Activated CD8-positive, alpha-beta memory T cell treated with anti-CD3 and anti-CD28 coated beads, Interleukin-2, amount 50 U/mL, for 48 hours (primary cell): ENCODE data around the gene SEC14L6.

Experiments used
- DNase-seq: peaks from one replicate; pipeline ENCODE4 v3.0.0-alpha.2; 2020

Gene SEC14L6

DNA sequence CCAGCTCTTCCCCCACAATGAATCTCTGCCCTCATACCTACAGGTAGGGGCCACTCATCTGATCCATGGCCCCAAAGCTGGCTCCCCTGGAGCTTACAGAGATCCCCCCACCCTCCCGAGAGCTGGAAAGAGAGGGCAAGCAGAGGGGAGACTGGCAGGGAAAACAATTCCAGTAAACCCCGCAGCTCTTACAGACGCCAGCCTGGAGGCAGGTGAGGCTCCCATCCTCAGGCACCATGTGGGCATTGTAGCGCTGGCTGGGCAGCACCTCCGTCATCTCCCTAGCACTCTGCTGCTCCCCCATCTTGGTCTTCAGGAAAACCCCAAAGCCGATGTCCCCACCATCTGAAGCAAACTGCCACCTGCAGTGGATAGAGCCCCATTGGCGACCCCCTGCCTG lies 55.2 kb downstream of the SEC14L6 start:
- no peak for DNase-seq

DNA sequence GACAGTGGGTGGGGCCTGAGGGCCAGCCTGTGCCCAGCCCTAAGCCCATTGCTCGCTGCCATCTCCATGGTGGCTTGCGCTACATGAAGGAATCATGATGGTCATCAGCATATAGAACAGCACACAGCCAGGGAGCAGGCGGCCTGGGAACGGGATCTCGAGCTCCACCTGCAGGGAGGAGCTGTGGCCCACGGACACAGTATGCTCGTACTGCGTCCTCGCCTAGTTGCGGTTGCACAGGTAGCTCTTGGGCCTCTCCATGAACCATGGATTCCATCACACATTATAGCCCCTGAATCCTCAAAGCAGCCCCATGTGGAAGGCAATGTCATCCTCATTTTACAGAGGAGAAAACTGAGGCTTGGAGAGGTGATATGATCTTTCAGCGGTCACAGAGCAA lies 56.1 kb downstream of the SEC14L6 start:
- no peak for DNase-seq

DNA sequence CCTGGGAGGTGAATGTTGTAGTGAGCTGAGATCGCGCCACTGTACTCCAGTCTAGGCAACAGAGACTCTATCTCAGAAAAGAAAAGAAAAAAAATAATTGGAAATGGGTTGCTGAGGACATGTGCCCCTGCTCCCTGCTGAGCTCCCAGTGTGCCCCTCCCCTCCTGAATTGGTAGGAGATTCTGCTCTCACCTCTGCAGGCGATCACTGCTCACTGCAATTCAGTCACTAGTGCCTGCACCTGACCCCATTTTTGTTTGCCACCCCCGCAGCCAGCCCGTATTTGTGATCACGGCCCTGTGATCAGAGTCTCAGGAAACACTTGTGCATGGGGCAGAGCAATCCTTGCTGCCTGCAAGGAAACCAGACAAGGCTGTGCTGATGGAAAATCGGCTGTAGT lies 58.4 kb downstream of the SEC14L6 start:
- DNase-seq: no peak

DNA sequence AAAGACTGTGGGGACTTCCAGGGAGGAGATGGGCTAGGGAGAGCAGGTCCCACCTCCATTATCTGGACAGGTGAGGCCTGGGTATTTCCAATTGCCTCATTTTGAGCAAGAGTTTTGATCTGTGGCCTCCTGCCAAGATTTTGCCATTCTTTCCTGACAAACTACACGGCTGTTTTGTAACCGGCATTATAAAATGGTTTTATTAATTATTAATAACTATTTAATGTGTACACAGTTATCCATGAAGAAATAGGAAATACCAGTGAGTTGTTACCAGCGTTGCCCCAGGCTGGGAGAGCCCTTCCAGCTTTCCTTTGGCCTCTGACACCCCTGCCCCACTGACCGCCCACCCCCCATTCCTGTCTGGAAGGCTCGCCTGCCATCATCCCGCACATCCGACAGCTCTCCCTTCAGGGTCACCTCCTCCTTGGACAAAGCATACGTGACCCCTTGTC lies 59.9 kb downstream of the SEC14L6 start:
- no peak for DNase-seq

DNA sequence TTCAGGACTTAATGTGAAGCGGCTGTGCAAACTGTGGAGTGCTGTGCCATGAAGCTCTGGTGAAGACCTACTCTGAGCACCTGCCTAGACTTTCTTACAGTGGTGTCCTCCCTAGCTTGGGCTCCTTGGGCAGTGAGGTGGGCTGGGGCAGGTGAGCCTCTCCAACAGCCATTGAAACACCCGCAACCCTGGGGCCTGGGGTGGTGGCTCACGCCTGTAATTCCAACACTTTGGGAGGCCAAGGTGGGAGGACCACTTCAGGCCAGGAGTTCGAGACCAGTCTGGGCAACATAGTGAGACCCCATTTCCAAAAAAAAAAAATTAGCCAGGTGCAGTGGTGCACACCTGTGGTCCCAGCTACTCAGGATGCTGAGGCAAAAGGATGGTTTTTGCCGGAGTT lies 60.4 kb downstream of the SEC14L6 start:
- DNase-seq: no peak

DNA sequence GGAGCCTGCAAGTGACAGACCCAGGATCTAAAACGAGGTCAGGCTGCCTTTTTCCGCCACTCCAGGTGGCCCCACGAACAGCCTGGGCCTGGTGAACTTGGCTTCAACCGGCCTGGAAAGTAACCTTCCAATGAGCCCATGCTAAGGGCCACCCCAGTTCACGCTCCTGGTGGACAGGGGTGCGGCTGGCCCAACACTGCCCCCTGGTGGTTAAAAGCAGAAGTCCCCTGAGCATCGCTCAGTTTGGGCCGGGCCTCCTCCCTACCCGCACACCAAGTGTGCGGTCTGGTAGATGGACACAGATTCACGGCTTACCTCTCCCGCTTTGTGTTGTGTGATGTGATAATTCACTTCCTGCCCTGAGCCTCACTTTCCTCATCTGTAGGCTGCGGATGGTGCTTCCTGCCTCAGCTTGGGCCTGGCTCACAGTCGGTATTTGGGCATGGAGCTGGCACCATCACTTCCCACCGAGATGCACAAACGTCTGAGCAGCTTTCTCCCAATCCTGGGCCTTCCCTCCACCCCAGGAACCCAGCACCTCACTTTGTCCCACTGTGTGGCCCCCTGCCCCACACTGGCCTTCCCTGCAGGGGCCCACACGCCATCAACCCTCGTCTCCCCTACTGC lies 61.1 kb downstream of the SEC14L6 start:
- DNase-seq: peak; percentile 91

DNA sequence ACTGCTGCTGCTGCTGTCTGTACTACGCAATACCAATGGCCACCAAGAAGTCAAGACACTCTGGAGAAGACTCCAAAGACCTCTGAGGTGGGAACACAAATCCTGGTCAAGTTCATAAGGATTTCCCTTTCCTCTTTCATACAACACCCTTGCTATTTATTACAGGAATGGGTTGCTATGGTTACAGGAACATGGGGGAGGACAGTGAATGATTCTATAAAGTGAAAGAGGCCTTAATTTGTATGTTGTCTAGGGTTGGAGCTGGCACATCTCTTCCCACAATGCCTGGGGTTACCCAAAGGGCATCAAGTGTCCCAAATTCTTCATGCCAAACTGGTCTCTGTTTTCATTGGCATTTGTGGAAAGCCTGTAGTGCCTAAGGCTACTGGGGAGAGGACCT lies 63.4 kb downstream of the SEC14L6 start:
- DNase-seq: no peak

DNA sequence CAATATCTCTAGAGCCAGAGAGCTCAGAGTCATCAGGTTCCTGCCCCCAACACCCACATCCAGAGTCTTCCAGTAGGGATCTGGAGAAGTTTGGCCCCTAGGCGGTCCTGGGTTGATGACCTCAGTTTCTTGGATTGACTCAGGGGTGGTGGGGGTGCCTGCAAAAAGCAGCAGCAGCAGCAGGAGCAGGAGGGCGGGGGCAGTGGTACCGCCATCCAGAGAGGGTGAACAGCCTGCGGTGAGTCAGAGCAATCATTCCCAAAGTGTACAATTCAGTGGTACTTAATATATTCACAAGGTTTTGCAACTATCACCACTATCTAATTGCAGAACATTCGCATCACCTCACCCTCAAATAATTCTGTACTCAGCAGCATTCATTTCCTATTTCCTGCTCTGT lies 64.8 kb downstream of the SEC14L6 start:
- DNase-seq: no peak

DNA sequence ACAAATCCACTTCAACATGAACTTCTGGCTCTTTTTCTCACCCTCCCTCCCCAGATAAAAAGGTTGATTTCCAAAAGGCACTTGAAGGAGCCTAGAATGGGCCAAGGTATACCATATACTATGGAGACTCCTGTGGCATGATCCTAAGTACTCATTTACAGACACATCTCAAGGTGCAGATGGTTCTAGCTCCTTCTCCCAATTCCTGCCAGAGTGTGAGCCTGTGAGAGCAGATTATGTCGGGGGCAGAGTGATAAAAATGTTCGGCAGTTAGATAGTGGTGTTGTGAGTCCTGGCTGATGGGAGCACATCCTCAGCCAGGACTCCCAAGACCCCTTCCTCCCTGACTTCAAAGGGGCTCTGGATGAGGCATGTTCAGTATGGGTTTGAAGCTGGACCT lies 66.6 kb downstream of the SEC14L6 start:
- no peak for DNase-seq

DNA sequence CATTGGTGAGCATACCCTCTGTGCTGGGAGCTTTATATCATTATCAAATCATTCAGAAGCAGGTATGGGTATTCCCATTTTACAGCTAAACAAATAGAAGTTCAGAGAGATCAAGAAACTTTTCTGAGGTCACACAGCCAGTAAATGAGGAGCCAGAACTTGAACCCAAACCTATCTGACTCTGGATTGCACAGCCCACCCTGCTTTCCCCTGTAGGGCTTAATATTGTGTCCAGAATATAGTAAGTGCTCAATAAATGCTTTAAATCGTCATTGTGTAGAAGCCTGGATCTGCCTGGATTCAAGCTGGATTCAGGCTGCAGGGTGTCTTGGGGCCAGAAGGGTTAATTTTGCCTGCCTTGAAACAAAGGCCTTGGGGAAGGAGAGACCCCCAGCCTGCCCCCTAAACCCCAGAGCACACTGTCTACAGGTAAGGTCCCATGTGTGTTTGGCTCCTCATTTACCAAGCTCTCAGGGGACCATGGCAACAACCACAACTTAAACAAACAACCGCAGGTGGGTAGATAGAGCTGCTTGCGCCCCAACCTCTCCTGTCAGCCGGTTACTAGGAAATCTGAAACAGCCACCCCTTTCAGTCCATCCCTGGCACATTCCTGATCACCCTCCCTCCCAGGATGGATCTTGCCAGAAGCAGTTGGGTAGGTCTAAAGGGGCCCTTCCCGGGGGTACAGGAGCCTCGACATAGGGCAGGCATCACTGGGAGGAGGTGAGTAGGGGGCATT lies 71.7 kb downstream of the SEC14L6 start:
- no peak for DNase-seq

DNA sequence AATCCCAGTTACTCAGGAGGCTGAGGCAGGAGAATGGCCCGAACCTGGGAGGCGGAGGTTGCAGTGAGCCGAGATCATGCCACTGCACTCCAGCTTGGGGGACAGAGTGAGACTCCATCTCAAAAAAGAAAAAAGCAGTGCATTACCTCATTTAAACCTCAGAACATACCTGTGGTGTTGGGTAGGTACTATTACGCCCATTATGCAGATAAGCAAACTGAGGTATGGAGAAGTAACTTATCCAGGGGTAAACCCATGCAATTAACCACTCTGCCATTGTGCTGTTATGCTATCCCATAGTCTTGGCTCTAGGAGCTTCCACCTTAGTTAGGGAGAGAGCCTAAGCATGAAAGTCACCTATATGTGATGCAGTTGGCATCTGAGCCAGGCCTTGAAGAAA lies 72.4 kb downstream of the SEC14L6 start:
- DNase-seq: no peak

DNA sequence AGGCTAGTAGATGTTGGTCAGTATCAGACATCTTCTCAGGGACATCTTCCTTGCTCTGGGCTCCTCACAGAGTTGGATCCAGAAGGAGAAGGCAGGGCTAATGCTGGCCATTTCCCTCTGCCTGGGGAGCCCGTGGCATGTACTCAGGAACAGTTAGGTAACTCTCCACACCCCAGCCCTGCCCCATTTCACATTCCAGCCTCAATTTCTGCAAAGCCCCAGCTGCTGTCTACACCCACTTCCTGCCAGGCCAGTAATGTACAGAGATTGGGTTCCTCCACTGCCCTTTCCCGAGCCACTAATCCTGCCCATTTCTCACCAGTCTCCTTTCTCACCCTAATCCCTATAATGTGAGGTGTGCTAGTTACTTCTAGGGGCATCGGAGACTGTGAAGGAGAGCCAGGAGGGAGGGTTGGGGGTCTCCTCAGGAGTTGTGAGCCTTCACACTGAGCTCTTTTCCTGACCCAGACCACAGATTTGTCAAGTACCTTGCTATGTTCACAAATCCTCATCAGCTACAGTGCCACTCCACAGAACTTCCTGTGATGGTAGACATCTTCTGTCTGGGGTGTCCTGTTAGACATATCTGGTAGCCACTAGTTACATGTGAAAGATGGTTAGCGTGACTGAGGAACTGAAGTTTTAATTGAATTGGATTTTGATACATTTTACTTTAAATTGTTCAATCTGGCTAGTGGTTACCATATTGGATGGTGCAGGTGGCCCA lies 73.4 kb downstream of the SEC14L6 start:
- DNase-seq: no peak
